ENCODE data around the gene SEMA4G. TPM values are rescaled to one million over a fixed set of nuclear protein-coding genes. Genes with fewer than 3 reads are reported as not detected.
A peak's percentile ranks its signal among the peaks of the same experiment; 100 is the strongest.

The SEMA4G gene
- total RNA-seq, 1 donor from 2014 or later = 0.31 TPM

DNA sequence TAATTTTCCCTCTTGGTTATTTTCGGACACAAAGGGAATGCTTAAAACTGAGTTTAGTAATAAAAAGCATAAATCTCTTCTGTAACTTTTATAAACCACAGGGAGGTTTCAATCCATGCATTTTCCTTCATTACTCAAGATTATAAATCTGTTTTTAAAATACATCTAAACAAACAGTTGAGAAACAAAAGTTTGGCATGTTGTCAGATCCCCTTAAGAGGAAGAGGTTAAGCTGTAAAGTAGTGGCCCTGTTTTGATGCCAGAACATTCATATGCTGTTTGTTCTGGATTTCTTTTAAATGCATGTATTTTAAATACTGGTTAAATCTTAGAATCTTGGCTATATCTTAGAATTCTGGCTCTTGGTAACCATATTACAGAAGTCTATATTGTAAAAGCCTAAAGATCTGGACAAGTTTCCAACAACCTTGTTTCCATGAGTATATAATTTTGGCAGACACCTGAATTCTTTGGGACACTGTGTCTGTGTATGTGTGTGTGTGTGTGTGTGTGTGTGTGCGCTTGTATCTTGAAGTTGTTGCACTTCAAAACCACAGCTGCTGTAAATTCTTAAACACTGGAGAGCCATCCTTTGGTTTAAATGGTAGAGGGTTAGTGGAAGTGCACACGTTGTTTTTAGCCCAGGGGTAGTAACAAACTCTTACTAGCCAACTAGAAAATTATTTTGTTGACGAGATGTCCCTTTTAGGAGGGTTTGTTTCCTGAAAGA is 6.8 kb upstream of the SEMA4G start:
- no peak overlapping the region for H3K4me3 Mint-ChIP-seq
- peaks cover 38% of the 10 kb centered on the region for H3K36me3 Mint-ChIP-seq (ENCODE audit: low read depth)
- H3K4me1 Mint-ChIP-seq (ENCODE audit: low read depth) = no peaks in the 10 kb centered on the region
- no peak overlapping the region for H3K27ac Mint-ChIP-seq
- no peaks in the 10 kb centered on the region for H3K9me3 Mint-ChIP-seq
- DNase-seq (ENCODE audit: low spot score) = no peak
- intact Hi-C loops (cut with micrococcal nuclease) = no loop called here
- no peaks in the 10 kb centered on the region for H3K27me3 Mint-ChIP-seq (ENCODE audit: insufficient read depth)

- peaks cover 9% of the 10 kb centered on the region for H3K4me1 Mint-ChIP-seq (ENCODE audit: low read depth)
- peaks cover 36% of the 10 kb centered on the region for H3K36me3 Mint-ChIP-seq (ENCODE audit: low read depth)
- H3K27me3 Mint-ChIP-seq (ENCODE audit: insufficient read depth) = no peaks in the 10 kb centered on the region
- H3K9me3 Mint-ChIP-seq = no peaks in the 10 kb centered on the region
- intact Hi-C loops (cut with micrococcal nuclease) = no loop called here
- H3K4me3 Mint-ChIP-seq = no peak overlapping the region
- H3K27ac Mint-ChIP-seq = no peak overlapping the region
- no peak for DNase-seq (ENCODE audit: low spot score)
Observed at GRCh38 chr10:100963826-100964225, 5.5 kb upstream of the SEMA4G start.

DNA sequence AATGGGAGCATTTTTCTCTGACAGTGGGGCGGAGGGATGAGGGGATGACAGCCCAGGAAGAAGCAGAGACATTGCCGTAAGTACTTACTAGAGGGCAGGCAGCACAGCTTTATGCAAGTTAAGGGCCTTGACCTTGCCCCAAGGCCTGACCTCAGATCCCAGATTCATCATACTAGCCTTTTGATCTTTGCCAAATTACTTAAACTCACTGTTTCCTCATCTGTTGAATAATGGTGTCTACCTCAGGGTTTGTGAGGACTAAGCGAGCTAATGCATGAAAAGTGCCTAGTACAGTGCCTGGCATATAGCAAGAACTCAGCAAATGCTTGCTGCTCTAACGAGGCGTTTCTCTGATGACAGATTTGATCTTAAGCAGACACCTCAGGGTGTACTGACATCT is 3.5 kb upstream of the SEMA4G start:
- peaks cover 16% of the 10 kb centered on the region for H3K4me1 Mint-ChIP-seq (ENCODE audit: low read depth)
- intact Hi-C loops (cut with micrococcal nuclease) = no loop called here
- no peak overlapping the region for H3K4me3 Mint-ChIP-seq
- DNase-seq (ENCODE audit: low spot score) = no peak
- peaks cover 7% of the 10 kb centered on the region for H3K27me3 Mint-ChIP-seq (ENCODE audit: insufficient read depth)
- H3K36me3 Mint-ChIP-seq (ENCODE audit: low read depth) = peaks cover 22% of the 10 kb centered on the region
- H3K27ac Mint-ChIP-seq = no peak overlapping the region
- H3K9me3 Mint-ChIP-seq = no peaks in the 10 kb centered on the region

- no peak overlapping the region for H3K27ac Mint-ChIP-seq
- H3K9me3 Mint-ChIP-seq = no peaks in the 10 kb centered on the region
- no peak for DNase-seq (ENCODE audit: low spot score)
- H3K27me3 Mint-ChIP-seq (ENCODE audit: insufficient read depth) = peaks cover 8% of the 10 kb centered on the region
- intact Hi-C loops (cut with micrococcal nuclease) = no loop called here
- no peak overlapping the region for H3K4me3 Mint-ChIP-seq
- peaks cover 18% of the 10 kb centered on the region for H3K4me1 Mint-ChIP-seq (ENCODE audit: low read depth)
- H3K36me3 Mint-ChIP-seq (ENCODE audit: low read depth) = peaks cover 20% of the 10 kb centered on the region
Observed at GRCh38 chr10:100966887-100967286, 2.4 kb upstream of the SEMA4G start.

GRCh38 chr10:100967332-100967731 is 2.0 kb upstream of the SEMA4G start:
- intact Hi-C loops (cut with micrococcal nuclease) = no loop called here
- peaks cover 8% of the 10 kb centered on the region for H3K27me3 Mint-ChIP-seq (ENCODE audit: insufficient read depth)
- no peaks in the 10 kb centered on the region for H3K9me3 Mint-ChIP-seq
- peaks cover 18% of the 10 kb centered on the region for H3K4me1 Mint-ChIP-seq (ENCODE audit: low read depth)
- no peak for DNase-seq (ENCODE audit: low spot score)
- peaks cover 15% of the 10 kb centered on the region for H3K36me3 Mint-ChIP-seq (ENCODE audit: low read depth)
- no peak overlapping the region for H3K27ac Mint-ChIP-seq
- H3K4me3 Mint-ChIP-seq = no peak overlapping the region

GRCh38 chr10:100968062-100968736 is 1.1 kb upstream of the SEMA4G start:
- peaks cover 18% of the 10 kb centered on the region for H3K4me1 Mint-ChIP-seq (ENCODE audit: low read depth)
- H3K36me3 Mint-ChIP-seq (ENCODE audit: low read depth) = peaks cover 8% of the 10 kb centered on the region
- no peak for DNase-seq (ENCODE audit: low spot score)
- peaks cover 8% of the 10 kb centered on the region for H3K27me3 Mint-ChIP-seq (ENCODE audit: insufficient read depth)
- H3K9me3 Mint-ChIP-seq = no peaks in the 10 kb centered on the region
- H3K27ac Mint-ChIP-seq = no peak overlapping the region
- H3K4me3 Mint-ChIP-seq = peak overlapping the region; percentile 66
- intact Hi-C loops (cut with micrococcal nuclease) = no loop called here

DNA sequence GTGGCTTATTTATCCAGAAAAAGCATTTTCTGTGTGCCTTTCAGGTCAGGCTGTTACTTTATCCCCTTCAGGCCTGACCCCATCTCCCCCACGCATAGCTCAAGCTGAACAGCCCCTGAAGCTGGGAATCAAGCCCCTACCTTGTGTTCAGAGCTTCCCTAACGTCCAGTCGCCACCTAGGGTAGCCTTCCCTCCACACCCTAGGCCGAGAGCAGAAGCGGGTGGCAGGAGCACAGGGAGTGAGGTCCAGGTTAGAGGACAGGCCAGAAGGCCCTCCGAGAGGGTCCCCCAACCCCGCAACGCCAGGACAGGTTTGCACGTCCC is 479 bp upstream of the SEMA4G start:
- peak overlapping the region; percentile 60 for H3K4me3 Mint-ChIP-seq

DNA sequence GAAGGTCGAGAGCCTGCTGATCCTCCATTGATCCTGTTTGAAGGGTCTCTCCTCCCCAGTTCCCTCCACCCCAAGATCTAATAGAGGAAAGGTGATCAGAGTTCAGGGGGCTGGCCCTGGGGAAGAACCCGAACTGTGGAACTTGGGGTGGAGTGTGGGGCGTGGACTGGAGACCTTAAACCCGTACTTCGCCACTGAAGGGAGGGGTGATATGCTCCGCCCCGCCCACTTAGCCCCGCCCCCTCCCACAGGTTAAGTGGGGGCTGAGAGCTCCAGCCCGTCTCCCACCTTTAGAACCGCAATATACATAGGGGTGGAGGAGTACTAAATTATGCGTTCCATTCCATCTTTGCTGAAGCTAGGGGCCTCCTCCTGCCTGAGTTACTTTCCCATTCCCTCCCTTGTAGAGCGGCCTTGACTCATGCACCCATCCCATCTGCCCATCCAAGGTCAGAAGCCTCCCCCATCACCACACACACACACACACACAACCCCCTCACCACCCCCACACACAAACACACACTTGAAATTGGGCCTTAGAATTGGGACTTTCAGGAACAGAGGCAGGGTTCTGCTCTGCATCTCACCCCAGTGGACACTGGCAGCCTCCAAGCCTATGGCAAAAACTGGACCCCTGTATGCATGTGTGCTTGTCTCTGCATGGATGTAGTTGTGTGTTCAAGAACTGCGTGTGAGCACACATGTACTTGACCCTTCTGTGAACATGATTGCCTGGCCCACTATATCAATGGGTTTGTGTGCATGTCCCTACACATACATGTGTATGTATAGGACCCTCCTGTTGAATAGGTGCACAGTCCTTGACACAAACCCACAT is 991 bp downstream of the SEMA4G start:
- peak overlapping the region; percentile 56 for H3K4me3 Mint-ChIP-seq
- H3K36me3 Mint-ChIP-seq (ENCODE audit: low read depth) = peaks cover 8% of the 10 kb centered on the region
- H3K4me1 Mint-ChIP-seq (ENCODE audit: low read depth) = peaks cover 18% of the 10 kb centered on the region
- intact Hi-C loops (cut with micrococcal nuclease) = no loop called here
- peaks cover 11% of the 10 kb centered on the region for H3K27me3 Mint-ChIP-seq (ENCODE audit: insufficient read depth)
- H3K27ac Mint-ChIP-seq = no peak overlapping the region
- no peak for DNase-seq (ENCODE audit: low spot score)
- no peaks in the 10 kb centered on the region for H3K9me3 Mint-ChIP-seq

More for the DNA sequence above, 479 bp upstream of the SEMA4G start:
- intact Hi-C loops (cut with micrococcal nuclease) = loop anchor here (1.0 kb wide), 2 partner anchors 18 to 44 kb away; partner anchors contain the start of genes MRPL43 and TWNK
- H3K36me3 Mint-ChIP-seq (ENCODE audit: low read depth) = peaks cover 8% of the 10 kb centered on the region
- DNase-seq (ENCODE audit: low spot score) = no peak
- H3K27ac Mint-ChIP-seq = no peak overlapping the region
- H3K9me3 Mint-ChIP-seq = no peaks in the 10 kb centered on the region
- H3K27me3 Mint-ChIP-seq (ENCODE audit: insufficient read depth) = peaks cover 11% of the 10 kb centered on the region
- H3K4me1 Mint-ChIP-seq (ENCODE audit: low read depth) = peaks cover 18% of the 10 kb centered on the region

DNA sequence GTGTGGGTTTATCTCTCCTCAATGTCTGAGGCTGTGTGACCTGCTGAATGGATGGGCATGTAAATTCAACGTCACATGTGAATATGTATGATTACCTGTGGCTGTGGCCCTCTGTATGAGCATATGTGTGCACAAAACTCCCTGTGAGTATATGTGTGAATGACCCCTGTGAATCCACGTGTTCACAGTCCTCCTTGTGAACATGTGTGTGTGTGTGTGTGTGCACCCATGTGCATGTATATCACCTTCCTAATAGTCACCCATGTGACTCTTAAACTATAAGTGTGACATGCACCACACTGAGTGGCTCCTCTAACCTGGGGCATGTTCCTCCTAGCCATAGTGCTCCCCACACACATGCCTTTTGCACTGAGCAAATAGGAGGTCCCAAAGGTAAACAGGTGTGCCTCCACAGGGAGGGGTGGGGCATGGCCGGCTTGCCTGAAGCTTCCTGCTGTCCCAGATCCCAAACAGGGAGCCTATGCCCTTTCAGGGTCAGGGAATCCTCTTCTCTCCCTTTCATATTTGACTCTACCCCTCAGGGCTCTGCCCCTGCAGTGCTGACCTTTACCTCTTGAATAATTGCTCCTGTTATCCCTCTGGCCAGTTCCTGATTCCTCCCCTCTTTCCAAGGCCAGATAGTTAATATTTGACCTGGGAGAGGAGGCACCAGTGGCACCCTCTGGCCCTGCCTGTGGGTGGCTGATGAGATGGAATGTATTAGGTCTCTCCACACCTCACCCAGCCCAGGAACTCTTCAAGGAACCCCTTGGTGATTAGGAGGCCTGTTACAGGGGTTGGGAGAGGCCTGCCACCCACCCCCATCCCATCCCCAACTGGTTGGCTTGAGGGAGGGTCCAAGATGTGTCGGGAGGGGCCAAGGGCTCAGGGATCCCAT is 1.9 kb downstream of the SEMA4G start:
- H3K27me3 Mint-ChIP-seq (ENCODE audit: insufficient read depth) = peaks cover 11% of the 10 kb centered on the region
- no peaks in the 10 kb centered on the region for H3K9me3 Mint-ChIP-seq
- peak overlapping the region; percentile 56 for H3K4me3 Mint-ChIP-seq
- no peak overlapping the region for H3K27ac Mint-ChIP-seq
- peaks cover 1% of the 10 kb centered on the region for H3K36me3 Mint-ChIP-seq (ENCODE audit: low read depth)
- intact Hi-C loops (cut with micrococcal nuclease) = no loop called here
- H3K4me1 Mint-ChIP-seq (ENCODE audit: low read depth) = peaks cover 18% of the 10 kb centered on the region
- no peak for DNase-seq (ENCODE audit: low spot score)

DNA sequence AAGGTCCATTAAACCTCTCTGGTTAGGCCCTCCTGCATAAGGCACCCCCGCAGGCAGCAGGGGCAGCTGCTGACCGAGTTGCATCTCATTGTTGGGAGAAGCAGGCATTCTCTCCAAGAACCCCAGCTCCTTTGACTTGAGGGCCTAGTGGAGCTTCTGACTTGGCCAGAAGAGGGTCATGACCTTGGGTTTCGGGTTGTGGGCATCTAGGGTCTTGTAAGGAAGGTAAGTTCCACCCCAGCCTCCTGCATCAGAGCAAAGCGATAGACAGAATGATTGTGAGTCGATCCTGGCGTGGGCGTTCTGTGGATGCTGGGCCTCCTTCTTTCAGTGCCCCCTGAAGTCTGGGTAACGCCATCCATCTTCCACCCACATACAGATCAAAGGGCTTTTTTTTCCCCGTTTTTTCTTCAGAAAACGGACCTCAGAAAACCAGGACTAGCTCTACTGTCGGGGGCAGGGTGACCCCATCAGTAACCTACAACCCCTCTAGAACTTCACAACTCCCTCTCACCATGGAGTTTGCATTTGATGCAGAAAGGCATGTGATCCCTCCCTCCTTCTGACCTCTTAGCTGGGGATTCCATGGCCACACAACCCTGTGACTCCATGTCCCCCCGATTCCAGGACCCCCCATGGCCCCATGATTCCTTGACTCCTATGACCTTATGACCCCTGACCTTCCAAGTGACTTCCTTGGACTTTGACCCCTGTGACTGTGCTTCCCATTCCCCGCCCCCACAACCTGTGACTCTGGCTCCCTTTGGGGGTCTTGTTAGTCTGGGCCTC is 3.0 kb downstream of the SEMA4G start:
- H3K36me3 Mint-ChIP-seq (ENCODE audit: low read depth) = peaks cover 1% of the 10 kb centered on the region
- H3K27ac Mint-ChIP-seq = no peak overlapping the region
- peaks cover 11% of the 10 kb centered on the region for H3K27me3 Mint-ChIP-seq (ENCODE audit: insufficient read depth)
- H3K9me3 Mint-ChIP-seq = no peaks in the 10 kb centered on the region
- no peak overlapping the region for H3K4me3 Mint-ChIP-seq
- intact Hi-C loops (cut with micrococcal nuclease) = no loop called here
- DNase-seq (ENCODE audit: low spot score) = no peak
- peaks cover 18% of the 10 kb centered on the region for H3K4me1 Mint-ChIP-seq (ENCODE audit: low read depth)

- H3K27me3 Mint-ChIP-seq (ENCODE audit: insufficient read depth) = peaks cover 11% of the 10 kb centered on the region
- H3K4me3 Mint-ChIP-seq = no peak overlapping the region
- intact Hi-C loops (cut with micrococcal nuclease) = no loop called here
- no peaks in the 10 kb centered on the region for H3K36me3 Mint-ChIP-seq (ENCODE audit: low read depth)
- peaks cover 18% of the 10 kb centered on the region for H3K4me1 Mint-ChIP-seq (ENCODE audit: low read depth)
- DNase-seq (ENCODE audit: low spot score) = no peak
- H3K27ac Mint-ChIP-seq = no peak overlapping the region
- H3K9me3 Mint-ChIP-seq = no peaks in the 10 kb centered on the region
Observed at GRCh38 chr10:100972904-100973535, 3.7 kb downstream of the SEMA4G start.
